ENCODE data around the gene VPS8. TPM values are rescaled to one million over a fixed set of nuclear protein-coding genes. Genes with fewer than 3 reads are reported as not detected.

VPS8 gene
- total RNA-seq, 1 experiment from 2014 or later = 39.7 TPM

DNA sequence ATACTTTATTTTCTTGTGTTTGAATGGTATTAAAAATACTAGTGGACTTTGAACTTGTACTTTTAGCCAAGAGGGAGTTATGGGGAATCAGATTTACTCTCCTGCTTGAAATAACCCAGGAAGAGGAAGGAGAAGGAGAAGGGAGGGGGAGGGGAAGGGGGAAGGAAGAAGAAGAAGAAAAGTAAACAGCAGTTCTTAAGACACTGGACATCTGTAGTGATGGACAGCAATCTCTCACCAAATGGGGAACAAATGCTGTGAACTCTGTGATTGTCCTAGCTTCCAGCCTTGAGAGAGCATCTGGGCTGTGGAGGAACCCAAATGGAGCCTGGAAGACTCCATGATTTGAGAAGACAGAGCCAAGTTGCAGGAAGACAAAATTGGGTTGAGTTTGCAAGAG lies 52.0 kb downstream of the VPS8 start:
- Histone ChIP-seq H3K18ac (ENCODE audit: insufficient read length, low read depth, low read length) (no peak overlapping the region), H3K14ac (ENCODE audit: insufficient read depth, low read length) (no peak overlapping the region), H2BK12ac (ENCODE audit: insufficient read length, low read depth, low read length) (no peak overlapping the region), H3K27ac (ENCODE audit: insufficient read length, low read depth, low read length) (no peak overlapping the region), H3K23me2 (ENCODE audit: insufficient read length, low read depth, low read length, poor library complexity, severe bottlenecking) (no peaks in the 10 kb centered on the region), H3T11ph (ENCODE audit: low read length) (no peak overlapping the region), H4K5ac (ENCODE audit: insufficient read length, low read depth, low read length) (no peak overlapping the region), H3K4me1 (ENCODE audit: insufficient read depth, low read length) (no peaks in the 10 kb centered on the region), H3K79me1 (ENCODE audit: insufficient read depth, low read depth, low read length, poor library complexity, severe bottlenecking) (no peaks in the 10 kb centered on the region), H4K8ac (replicated peaks; ENCODE audit: insufficient read length, low read depth, low read length) (no peak overlapping the region), H2BK5ac (ENCODE audit: insufficient read length, low read length) (no peak overlapping the region), H3K56ac (ENCODE audit: insufficient read length, low read depth, low read length) (no peak overlapping the region), H2BK15ac (ENCODE audit: low read depth, low read length) (no peak overlapping the region), H3K9ac (ENCODE audit: extremely low read depth, insufficient read length, low read length) (no peak overlapping the region), H3K23ac (ENCODE audit: insufficient read length, low read depth, low read length) (no peak overlapping the region), H2BK120ac (ENCODE audit: low read depth, low read length, poor library complexity, severe bottlenecking) (no peak overlapping the region), H3K27me3 (ENCODE audit: insufficient read depth, low read length) (no peaks in the 10 kb centered on the region), H2AFZ (ENCODE audit: low read length) (no peak overlapping the region), H3K4me2 (ENCODE audit: insufficient read depth, insufficient read length, low read length) (no peak overlapping the region), H2AK5ac (ENCODE audit: insufficient read length, low read length) (no peak overlapping the region), H4K91ac (ENCODE audit: insufficient read length, low read depth, low read length) (no peak overlapping the region), H4K20me1 (ENCODE audit: control insufficient read depth, insufficient read depth, insufficient read length) (no peaks in the 10 kb centered on the region), H2BK20ac (ENCODE audit: low read depth, low read length, poor library complexity, severe bottlenecking) (no peak overlapping the region), H3K9me3 (ENCODE audit: control insufficient read depth, low read depth, low read length) (no peaks in the 10 kb centered on the region), H3K4ac (ENCODE audit: low read depth, low read length) (no peak overlapping the region), H3K79me2 (ENCODE audit: insufficient read depth, low read length) (no peaks in the 10 kb centered on the region)
- DNase-seq = no peak
- H3K27ac Mint-ChIP-seq = no peak overlapping the region
- H3K36me3 Mint-ChIP-seq (ENCODE audit: insufficient read depth in 1 of 3, low read depth in 3 of 3) = peaks cover 1 to 32% (median 31%) of the 10 kb centered on the region in 3 experiments; a peak in 6 of 7 replicates
- no peaks in the 10 kb centered on the region for H3K27me3 Mint-ChIP-seq (ENCODE audit: low read depth)
- TF ChIP-seq, protein P1, sequence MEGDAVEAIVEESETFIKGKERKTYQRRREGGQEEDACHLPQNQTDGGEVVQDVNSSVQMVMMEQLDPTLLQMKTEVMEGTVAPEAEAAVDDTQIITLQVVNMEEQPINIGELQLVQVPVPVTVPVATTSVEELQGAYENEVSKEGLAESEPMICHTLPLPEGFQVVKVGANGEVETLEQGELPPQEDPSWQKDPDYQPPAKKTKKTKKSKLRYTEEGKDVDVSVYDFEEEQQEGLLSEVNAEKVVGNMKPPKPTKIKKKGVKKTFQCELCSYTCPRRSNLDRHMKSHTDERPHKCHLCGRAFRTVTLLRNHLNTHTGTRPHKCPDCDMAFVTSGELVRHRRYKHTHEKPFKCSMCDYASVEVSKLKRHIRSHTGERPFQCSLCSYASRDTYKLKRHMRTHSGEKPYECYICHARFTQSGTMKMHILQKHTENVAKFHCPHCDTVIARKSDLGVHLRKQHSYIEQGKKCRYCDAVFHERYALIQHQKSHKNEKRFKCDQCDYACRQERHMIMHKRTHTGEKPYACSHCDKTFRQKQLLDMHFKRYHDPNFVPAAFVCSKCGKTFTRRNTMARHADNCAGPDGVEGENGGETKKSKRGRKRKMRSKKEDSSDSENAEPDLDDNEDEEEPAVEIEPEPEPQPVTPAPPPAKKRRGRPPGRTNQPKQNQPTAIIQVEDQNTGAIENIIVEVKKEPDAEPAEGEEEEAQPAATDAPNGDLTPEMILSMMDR (conservative IDR thresholded peaks at IDR 0.05) = no peak
- H3K4me3 Mint-ChIP-seq = no peak overlapping the region
- H3K9me3 Mint-ChIP-seq = no peaks in the 10 kb centered on the region
- H3K4me1 Mint-ChIP-seq = no peaks in the 10 kb centered on the region
